ENCODE measurements around the gene PLXNA4. TPM values are rescaled to one million over a fixed set of nuclear protein-coding genes. Genes with fewer than 3 reads are reported as not detected.

The PLXNA4 gene
- total RNA-seq, 2 experiments from 2014 or later = 1.2 to 1.4 TPM

GRCh38 chr7:132410861-132411541, 165.3 kb downstream of the PLXNA4 start:
- Mint-ChIP-seq H3K9me3 (no peaks in the 10 kb centered on the region), H3K36me3 (ENCODE audit: low read depth) (no peaks in the 10 kb centered on the region), H3K4me3 (no peak overlapping the region), H3K4me1 (peaks cover 2% of the 10 kb centered on the region), H3K27me3 (peaks cover 17% of the 10 kb centered on the region), H3K27ac (no peak overlapping the region)
- ChIA-PET CTCF (interaction anchor here (1.0 kb wide), 1 partner anchor 8 kb away, joined by 3 read pairs; no protein-coding TSS in a partner anchor), POLR2A (no interaction called here)
- DNase-seq = no peak

DNA sequence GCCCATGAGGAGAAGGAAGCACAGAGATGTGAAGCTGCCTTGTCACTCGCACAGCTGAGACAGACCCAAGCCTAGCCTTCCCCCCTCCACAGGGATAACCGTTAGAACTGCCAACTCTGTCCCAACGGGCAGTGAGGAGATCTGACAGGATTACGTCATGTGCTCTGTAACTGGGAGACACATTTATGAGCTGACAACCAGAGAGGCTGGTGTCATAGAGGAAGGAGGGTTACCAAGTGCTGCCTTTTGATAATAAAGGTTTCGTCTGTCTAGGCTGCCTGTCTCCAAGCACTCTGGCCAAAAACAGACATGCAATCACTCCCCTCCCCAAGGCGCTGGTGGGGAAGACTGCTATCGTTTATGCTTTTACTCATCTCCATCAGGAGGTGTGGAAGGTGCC, 165.9 kb downstream of the PLXNA4 start:
- Mint-ChIP-seq H3K36me3 (ENCODE audit: low read depth) (no peaks in the 10 kb centered on the region), H3K4me3 (no peak overlapping the region)

GRCh38 chr7:132407764-132408163, 168.5 kb downstream of the PLXNA4 start:
- Mint-ChIP-seq H3K27me3 (peaks cover 16% of the 10 kb centered on the region), H3K36me3 (ENCODE audit: low read depth) (no peaks in the 10 kb centered on the region), H3K9me3 (no peaks in the 10 kb centered on the region), H3K4me3 (no peak overlapping the region), H3K4me1 (peaks cover 2% of the 10 kb centered on the region), H3K27ac (no peak overlapping the region)
- POLR2A ChIA-PET = no interaction called here
- DNase-seq = no peak
- CTCF ChIA-PET = no interaction called here

More for the DNA sequence above, 165.9 kb downstream of the PLXNA4 start:
- no peak overlapping the region for H3K27ac Mint-ChIP-seq
- H3K4me1 Mint-ChIP-seq = peaks cover 2% of the 10 kb centered on the region
- no peaks in the 10 kb centered on the region for H3K9me3 Mint-ChIP-seq
- no peak for DNase-seq
- CTCF ChIA-PET = no interaction called here
- H3K27me3 Mint-ChIP-seq = peaks cover 16% of the 10 kb centered on the region
- POLR2A ChIA-PET = no interaction called here

- Mint-ChIP-seq H3K36me3 (ENCODE audit: low read depth) (no peaks in the 10 kb centered on the region), H3K27me3 (peaks cover 13% of the 10 kb centered on the region), H3K4me3 (no peak overlapping the region), H3K4me1 (no peaks in the 10 kb centered on the region), H3K9me3 (peaks cover 5% of the 10 kb centered on the region), H3K27ac (no peak overlapping the region)
- CTCF ChIA-PET = interaction anchor here (0.6 kb wide), 1 partner anchor 173 kb away, joined by 3 read pairs; no protein-coding TSS in a partner anchor
- POLR2A ChIA-PET = no interaction called here
- no peak for DNase-seq
These were observed 170.2 kb downstream of the PLXNA4 start for GRCh38 chr7:132406039-132406438.

DNA sequence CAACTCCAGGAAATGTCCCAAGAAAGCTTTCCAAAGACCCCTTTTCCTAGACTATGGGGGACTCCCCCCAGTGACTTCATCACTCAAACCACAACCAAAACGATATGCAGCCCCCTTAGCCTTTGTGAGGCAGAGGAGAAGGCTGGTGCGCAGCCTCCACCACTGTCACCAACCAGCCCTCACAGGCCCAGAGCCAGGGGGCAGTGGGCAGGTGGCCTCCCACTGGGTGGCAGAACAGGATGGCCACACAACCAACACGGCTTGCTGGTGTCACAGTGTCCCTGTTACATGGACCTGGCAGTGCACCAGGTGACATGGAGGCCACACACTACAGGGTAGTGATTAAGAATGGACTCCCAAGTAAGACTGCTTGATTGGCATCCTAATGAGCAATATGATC, 172.0 kb downstream of the PLXNA4 start:
- ChIA-PET CTCF (no interaction called here), POLR2A (interaction anchor here (0.8 kb wide), 1 partner anchor 148 kb away, joined by 3 read pairs; no protein-coding TSS in a partner anchor)
- Mint-ChIP-seq H3K27me3 (peaks cover 8% of the 10 kb centered on the region), H3K4me3 (no peak overlapping the region), H3K27ac (no peak overlapping the region), H3K36me3 (ENCODE audit: low read depth) (no peaks in the 10 kb centered on the region), H3K9me3 (peaks cover 5% of the 10 kb centered on the region), H3K4me1 (no peaks in the 10 kb centered on the region)
- DNase-seq = no peak

DNA sequence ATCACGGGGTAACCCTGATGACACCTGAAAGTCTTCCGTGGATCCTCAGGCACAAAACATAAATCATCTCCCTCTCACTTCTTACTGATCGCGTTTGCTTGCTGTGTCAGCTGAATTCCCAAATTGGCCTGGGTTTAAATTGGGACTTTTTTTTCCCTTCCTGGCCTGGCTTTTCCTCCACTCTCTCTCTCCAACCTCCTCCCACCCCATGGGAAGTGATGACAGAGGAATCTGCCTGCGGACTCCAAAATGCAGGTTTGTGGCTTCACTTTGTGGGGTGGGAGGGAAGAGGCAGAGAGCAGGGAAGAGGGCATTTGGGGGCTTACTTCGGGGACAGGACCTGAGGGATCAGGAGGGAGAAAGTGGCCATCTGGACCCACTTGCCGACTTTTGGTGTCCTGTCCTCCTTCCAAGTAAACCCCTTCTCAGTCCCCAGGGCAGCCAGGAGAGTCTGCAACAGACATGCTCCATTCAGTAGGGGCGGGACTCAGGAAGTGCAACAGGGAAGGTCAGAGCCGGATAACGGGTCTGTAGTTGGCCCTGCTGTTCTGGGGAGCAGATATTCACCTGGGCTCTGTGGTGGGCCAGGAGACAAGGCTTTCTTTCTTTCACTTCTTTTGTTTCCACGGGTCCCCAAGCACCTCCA, 172.7 kb downstream of the PLXNA4 start:
- CTCF ChIA-PET = interaction anchor here (1.0 kb wide), 1 partner anchor 8 kb away, joined by 3 read pairs; no protein-coding TSS in a partner anchor
- Mint-ChIP-seq H3K4me3 (no peak overlapping the region), H3K4me1 (no peaks in the 10 kb centered on the region), H3K27me3 (peaks cover 5% of the 10 kb centered on the region), H3K27ac (no peak overlapping the region), H3K9me3 (peaks cover 5% of the 10 kb centered on the region), H3K36me3 (ENCODE audit: low read depth) (no peaks in the 10 kb centered on the region)
- POLR2A ChIA-PET = interaction anchor here (0.8 kb wide), 1 partner anchor 149 kb away, joined by 3 read pairs; no protein-coding TSS in a partner anchor
- no peak for DNase-seq

GRCh38 chr7:132402751-132403245, 173.5 kb downstream of the PLXNA4 start:
- DNase-seq = no peak
- POLR2A ChIA-PET = no interaction called here
- no peak overlapping the region for H3K27ac Mint-ChIP-seq
- peaks cover 5% of the 10 kb centered on the region for H3K27me3 Mint-ChIP-seq
- CTCF ChIA-PET = interaction anchor here (1.0 kb wide), 2 partner anchors 9 kb away, joined by 3 read pairs; no protein-coding TSS in a partner anchor
- H3K36me3 Mint-ChIP-seq (ENCODE audit: low read depth) = no peaks in the 10 kb centered on the region
- H3K9me3 Mint-ChIP-seq = peaks cover 5% of the 10 kb centered on the region
- no peak overlapping the region for H3K4me3 Mint-ChIP-seq
- no peaks in the 10 kb centered on the region for H3K4me1 Mint-ChIP-seq

- Mint-ChIP-seq H3K36me3 (ENCODE audit: low read depth) (no peaks in the 10 kb centered on the region), H3K9me3 (peaks cover 5% of the 10 kb centered on the region), H3K27ac (no peak overlapping the region), H3K4me1 (no peaks in the 10 kb centered on the region), H3K27me3 (peaks cover 7% of the 10 kb centered on the region), H3K4me3 (no peak overlapping the region)
- DNase-seq = no peak
- POLR2A ChIA-PET = no interaction called here
- CTCF ChIA-PET = interaction anchor here (1.0 to 2.0 kb wide), 2 partner anchors 8 to 178 kb away, joined by 3 to 9 read pairs; no protein-coding TSS in a partner anchor
These were observed 174.2 kb downstream of the PLXNA4 start for GRCh38 chr7:132402096-132402495.

DNA sequence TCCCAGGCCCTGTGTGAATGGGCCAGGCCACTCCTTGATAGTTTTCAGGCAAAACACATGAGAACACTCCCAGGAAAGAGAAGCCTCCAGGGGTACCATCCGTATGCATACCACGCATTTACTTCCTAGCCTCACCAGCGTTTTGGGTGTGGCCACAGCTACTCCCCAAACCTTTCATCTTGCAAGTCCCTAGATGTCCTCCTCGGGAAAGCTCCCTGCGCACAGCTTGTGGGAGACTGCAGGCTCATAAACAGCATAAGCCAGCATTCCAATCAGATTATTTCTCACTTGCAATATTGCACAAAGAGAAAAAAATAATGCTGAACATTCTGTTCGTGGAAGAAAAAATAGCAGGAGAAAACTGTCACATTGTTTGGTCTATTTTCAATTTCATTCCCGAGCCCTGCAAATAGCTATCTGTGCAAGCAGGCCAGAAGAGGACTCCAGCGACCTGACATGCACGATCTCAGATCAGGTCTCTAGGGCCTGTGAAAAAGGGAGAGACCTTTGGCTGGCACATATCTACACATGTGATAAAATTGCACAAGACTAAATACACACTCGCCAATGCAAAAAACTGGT, 175.6 kb downstream of the PLXNA4 start:
- ChIA-PET POLR2A (interaction anchor here (0.6 kb wide), 1 partner anchor 54 kb away, joined by 3 read pairs; no protein-coding TSS in a partner anchor), CTCF (interaction anchor here (2.0 kb wide), 1 partner anchor 180 kb away, joined by 9 read pairs; no protein-coding TSS in a partner anchor)
- Mint-ChIP-seq H3K27ac (no peak overlapping the region), H3K36me3 (ENCODE audit: low read depth) (no peaks in the 10 kb centered on the region), H3K4me3 (no peak overlapping the region), H3K9me3 (peaks cover 5% of the 10 kb centered on the region), H3K4me1 (no peaks in the 10 kb centered on the region), H3K27me3 (peaks cover 7% of the 10 kb centered on the region)
- no peak for DNase-seq

- CTCF ChIA-PET = no interaction called here
- POLR2A ChIA-PET = no interaction called here
- H3K27ac Mint-ChIP-seq = no peak overlapping the region
These were observed 176.9 kb downstream of the PLXNA4 start for GRCh38 chr7:132399367-132399766.

GRCh38 chr7:132398253-132398925, 177.9 kb downstream of the PLXNA4 start:
- CTCF ChIA-PET = interaction anchor here (7.2 kb wide), 1 partner anchor 181 kb away, joined by 162 read pairs; the partner anchor contains the start of gene PLXNA4
- Mint-ChIP-seq H3K27me3 (peaks cover 11% of the 10 kb centered on the region), H3K4me1 (peaks cover 12% of the 10 kb centered on the region), H3K9me3 (peaks cover 5% of the 10 kb centered on the region), H3K27ac (no peak overlapping the region), H3K36me3 (ENCODE audit: low read depth) (no peaks in the 10 kb centered on the region), H3K4me3 (no peak overlapping the region)
- DNase-seq = no peak
- POLR2A ChIA-PET = no interaction called here

More at GRCh38 chr7:132399367-132399766, 176.9 kb downstream of the PLXNA4 start:
- Mint-ChIP-seq H3K9me3 (peaks cover 5% of the 10 kb centered on the region), H3K27me3 (peaks cover 10% of the 10 kb centered on the region), H3K4me3 (no peak overlapping the region), H3K36me3 (ENCODE audit: low read depth) (no peaks in the 10 kb centered on the region), H3K4me1 (peaks cover 11% of the 10 kb centered on the region)
- DNase-seq = no peak

DNA sequence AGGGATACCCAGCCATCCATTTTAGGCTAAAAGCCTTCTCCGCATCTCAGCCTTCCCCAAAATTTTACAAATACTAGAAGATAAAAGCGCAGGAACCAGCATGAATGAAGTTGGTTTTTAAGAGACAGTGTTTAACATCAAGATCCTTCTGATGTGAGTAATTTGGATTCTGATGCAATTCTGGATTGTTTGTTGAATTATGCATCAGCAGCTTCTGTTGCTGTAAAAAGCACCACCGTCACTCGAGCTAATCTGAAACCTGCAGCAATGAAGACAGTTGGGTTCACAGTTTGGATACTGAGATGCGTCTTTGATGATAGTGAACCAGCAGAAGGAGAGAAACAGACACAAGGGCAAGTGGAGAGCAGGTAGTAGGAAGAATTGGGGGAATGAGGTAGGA, 179.2 kb downstream of the PLXNA4 start:
- no peaks in the 10 kb centered on the region for H3K36me3 Mint-ChIP-seq (ENCODE audit: low read depth)
- no peak overlapping the region for H3K27ac Mint-ChIP-seq
- DNase-seq = no peak
- peaks cover 5% of the 10 kb centered on the region for H3K9me3 Mint-ChIP-seq
- H3K4me3 Mint-ChIP-seq = no peak overlapping the region
- H3K4me1 Mint-ChIP-seq = peaks cover 12% of the 10 kb centered on the region
- peaks cover 11% of the 10 kb centered on the region for H3K27me3 Mint-ChIP-seq
- CTCF ChIA-PET = interaction anchor here (7.2 kb wide), 1 partner anchor 183 kb away, joined by 162 read pairs; the partner anchor contains the start of gene PLXNA4
- POLR2A ChIA-PET = no interaction called here
